ENCODE data around the gene TTC17. TPM values are rescaled to one million over a fixed set of nuclear protein-coding genes. Genes with fewer than 3 reads are reported as not detected.
"Not testable (repeated sequence)": the region's sequence is repeated elsewhere in the genome, so short reads cannot be mapped to it uniquely, and the experiment has no call there.

Gene TTC17
- total RNA-seq, 1 donor from 2014 or later = 90.1 TPM

- DNase-seq (ENCODE audit: extremely low read depth, low read depth, low spot score) = no peak
Measured at GRCh38 chr11:43440486-43440885, 81.8 kb downstream of the TTC17 start.

DNA sequence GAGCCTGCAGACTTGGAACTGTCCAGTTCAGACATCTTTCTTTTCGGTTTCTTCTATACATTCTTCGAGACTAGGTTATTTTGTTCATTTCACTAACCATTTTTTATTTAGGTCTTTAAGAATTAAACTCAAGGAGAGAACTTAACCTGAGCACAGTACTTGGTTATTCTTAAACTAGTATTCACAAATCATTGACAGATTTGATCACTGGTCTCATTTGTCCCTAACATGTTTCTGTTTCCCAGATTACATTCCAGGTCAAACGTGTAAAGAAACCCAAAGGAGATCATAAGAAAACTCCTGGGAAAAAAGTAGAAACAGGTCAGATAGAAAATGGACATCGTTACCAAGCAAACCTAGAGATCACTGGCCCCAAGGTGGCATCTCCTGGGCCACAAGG, 85.1 kb downstream of the TTC17 start:
- DNase-seq (ENCODE audit: extremely low read depth, low read depth, low spot score) = no peak

DNA sequence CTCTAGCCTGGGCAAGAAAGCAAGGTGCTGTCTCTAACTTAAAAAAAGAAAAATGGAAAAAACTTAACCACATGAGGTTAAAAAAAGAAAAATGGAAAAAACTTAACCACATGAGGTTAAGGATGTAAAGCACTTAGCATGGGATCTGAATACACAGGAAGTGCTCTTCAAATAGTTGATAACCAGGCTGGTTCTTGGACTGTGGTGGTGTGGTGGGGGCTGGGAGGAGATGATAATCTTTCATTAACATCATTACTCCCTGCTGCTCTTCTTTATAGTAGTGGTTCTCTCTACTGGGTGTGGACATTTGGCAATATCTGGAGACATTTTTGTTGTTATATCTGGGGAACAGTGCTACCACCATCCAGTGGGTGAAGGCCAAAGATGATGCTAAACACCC, 88.4 kb downstream of the TTC17 start:
- DNase-seq (ENCODE audit: extremely low read depth, low read depth, low spot score) = no peak

- DNase-seq (ENCODE audit: extremely low read depth, low read depth, low spot score) = no peak
Measured at GRCh38 chr11:43458486-43458885, 99.8 kb downstream of the TTC17 start.

DNA sequence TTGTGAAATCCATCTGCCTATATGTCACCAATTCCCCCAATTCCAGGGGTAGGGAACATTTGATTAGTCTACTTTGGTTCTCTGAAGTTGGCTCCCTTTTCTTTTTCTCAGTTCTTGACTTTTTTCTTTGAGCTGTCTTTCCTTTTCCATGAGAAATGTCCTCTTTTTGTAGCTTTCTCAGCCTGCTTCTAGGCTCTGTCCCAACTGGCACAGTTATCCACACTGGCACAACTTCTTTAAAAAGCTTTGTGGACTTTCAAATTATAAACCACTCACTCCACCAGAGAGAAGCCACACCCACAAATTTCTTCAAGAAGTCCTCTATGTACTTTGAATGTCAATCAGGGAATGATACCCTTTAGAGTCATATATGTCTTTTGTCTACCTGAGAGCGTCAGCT, 100.5 kb downstream of the TTC17 start:
- no peak for DNase-seq (ENCODE audit: extremely low read depth, low read depth, low spot score)

DNA sequence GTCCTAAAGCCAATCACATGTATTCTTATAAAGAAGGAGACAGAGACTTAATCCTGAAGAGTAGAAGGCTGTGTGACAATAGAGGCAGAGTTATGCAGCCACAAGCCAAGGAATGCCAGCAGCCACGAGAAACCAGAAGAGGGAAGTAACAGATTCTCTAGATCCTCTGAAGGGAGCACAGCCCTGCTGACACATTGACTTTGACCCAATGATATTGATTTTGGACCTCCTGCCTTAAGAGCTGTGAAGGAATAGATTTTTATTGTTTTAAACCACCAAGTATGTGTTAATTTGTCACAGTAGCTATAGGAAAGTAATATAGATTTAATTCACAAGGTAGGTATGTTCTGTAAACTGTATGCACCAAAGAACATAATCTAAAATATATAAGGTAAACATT, 103.6 kb downstream of the TTC17 start:
- no peak for DNase-seq (ENCODE audit: extremely low read depth, low read depth, low spot score)

DNA sequence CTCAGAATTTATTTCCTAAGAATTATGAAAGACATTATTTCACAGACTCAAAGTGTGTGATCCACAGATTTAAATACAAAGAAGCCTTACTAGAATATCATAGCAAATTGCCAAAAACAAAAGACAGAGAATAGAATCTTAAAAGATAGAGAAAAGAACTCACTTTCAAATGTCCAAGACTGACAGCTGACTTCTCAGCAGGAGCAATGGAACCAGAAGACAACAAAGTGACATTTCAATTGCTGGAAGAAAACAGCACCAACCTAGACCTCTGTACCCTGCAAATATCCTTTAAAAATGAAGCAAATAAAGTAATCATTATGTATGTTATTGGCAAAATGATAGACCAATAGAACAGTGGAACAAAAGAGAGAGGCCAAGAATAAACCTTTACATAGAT, 109.2 kb downstream of the TTC17 start:
- no peak for DNase-seq (ENCODE audit: extremely low read depth, low read depth, low spot score)

- DNase-seq (ENCODE audit: extremely low read depth, low read depth, low spot score) = not testable (repeated sequence)
Measured at GRCh38 chr11:43477491-43477890, 118.8 kb downstream of the TTC17 start.

DNA sequence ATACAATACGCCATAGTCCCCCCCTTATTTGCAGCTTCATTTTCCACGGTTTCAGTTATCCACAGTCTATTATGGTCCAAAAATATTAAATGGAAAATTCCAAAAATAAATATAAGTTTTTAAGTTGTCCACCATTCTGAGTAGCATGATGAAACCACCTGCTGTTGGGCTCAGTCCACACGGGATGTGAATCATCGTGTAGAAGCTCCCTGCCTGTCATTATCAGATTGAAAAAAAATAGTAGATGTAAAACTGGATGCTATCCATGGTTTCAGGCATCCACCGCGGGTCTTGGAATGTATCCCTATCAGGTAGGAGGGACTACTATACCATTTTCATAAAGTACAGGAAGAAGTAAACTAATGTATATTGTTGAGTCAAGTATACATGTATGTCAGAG, 127.4 kb downstream of the TTC17 start:
- DNase-seq (ENCODE audit: extremely low read depth, low read depth, low spot score) = no peak

DNA sequence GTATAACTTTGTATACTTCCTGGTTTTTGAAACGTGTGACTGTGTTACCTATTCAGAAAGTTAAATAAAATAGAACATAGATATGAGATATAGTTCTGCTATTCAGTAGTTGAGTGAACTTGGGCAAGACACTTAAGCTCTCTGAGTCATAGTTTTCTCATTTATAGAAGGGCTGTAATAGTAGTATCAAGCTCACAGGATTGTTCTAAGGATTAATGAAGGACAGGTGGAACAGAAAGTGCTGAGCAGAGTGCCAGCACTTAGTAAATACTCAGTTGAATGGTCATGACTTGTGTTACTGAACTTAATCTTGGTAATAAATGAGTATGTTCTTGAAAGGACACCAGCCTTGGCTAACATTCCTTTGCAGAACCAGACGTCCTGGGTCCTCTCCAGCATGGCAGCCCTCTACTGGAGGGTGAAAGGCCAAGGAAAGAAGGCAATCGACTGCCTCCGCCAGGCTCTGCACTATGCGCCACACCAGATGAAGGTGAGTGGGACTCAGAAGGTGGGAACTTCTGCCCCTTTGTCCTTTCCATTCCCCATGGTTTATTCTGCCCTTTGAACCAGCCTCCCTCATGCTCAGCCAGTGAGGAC, 131.2 kb downstream of the TTC17 start:
- DNase-seq (ENCODE audit: extremely low read depth, low read depth, low spot score) = no peak

- no peak for DNase-seq (ENCODE audit: extremely low read depth, low read depth, low spot score)
Measured at GRCh38 chr11:43492701-43493100, 134.0 kb downstream of the TTC17 start.

DNA sequence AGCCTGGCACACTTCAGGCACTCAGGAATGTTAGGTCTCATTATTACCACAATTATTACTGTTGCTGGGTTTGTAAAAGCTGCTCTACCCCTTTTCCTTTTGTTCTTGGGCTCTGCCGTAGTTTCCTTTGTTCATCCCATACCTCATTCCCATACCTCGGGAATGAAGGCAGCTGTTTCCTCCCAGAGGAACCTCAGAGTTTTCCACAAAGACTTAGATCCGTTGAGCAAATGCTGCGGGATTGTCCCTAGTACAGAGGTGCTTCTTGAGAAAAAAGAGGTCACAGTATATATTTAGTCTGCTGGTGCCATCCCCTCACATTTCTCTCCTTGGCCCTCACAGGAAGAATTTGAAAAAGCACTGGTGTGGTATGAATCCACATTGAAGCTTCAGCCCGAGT, 134.7 kb downstream of the TTC17 start:
- DNase-seq (ENCODE audit: extremely low read depth, low read depth, low spot score) = peak; percentile 9

DNA sequence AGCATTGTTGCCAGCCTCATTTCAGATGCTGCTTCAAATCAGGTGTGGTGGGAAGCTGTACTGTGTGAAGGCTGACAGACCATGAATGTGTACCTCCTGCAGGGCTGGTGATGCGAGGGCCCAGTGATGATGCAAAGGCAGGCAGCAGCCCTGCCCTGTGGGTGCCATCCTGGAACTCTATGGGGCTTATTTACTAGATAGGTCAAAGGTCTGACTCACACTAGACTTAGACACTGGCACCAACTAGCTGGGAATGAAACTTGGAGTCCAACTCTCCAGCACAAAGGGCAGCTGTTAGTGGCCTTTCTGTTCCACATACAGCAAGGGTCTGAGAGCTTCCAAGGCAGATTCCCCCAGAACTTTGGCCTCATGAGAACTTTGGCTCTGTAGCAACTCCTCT, 138.4 kb downstream of the TTC17 start:
- DNase-seq (ENCODE audit: extremely low read depth, low read depth, low spot score) = no peak

GRCh38 chr11:43498561-43498960, 139.8 kb downstream of the TTC17 start:
- no peak for DNase-seq (ENCODE audit: extremely low read depth, low read depth, low spot score)

DNA sequence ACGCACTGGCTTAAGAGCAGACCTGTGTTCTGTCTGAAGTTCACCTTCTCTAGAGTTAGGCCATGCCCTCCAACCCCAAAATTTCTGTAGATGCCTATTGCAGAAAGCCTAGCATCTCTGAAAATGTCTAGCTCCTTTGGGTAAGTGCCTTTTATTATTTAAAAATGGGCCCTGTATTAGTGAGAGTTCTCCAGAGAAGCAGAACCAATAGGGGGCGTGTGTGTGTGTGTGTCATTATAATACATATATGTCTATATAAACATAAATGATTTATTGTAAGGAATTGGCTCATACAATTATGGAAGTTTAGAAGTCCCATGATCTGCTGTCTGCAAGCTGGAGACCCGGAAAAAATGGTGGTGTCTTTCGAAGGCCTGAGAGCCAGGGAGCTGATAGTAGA, 144.7 kb downstream of the TTC17 start:
- no peak for DNase-seq (ENCODE audit: extremely low read depth, low read depth, low spot score)

GRCh38 chr11:43504316-43504950, 145.7 kb downstream of the TTC17 start:
- no peak for DNase-seq (ENCODE audit: extremely low read depth, low read depth, low spot score)

- no peak for DNase-seq (ENCODE audit: extremely low read depth, low read depth, low spot score)
Measured at GRCh38 chr11:43505171-43505570, 146.5 kb downstream of the TTC17 start.

GRCh38 chr11:43507171-43507570, 148.5 kb downstream of the TTC17 start:
- no peak for DNase-seq (ENCODE audit: extremely low read depth, low read depth, low spot score)

DNA sequence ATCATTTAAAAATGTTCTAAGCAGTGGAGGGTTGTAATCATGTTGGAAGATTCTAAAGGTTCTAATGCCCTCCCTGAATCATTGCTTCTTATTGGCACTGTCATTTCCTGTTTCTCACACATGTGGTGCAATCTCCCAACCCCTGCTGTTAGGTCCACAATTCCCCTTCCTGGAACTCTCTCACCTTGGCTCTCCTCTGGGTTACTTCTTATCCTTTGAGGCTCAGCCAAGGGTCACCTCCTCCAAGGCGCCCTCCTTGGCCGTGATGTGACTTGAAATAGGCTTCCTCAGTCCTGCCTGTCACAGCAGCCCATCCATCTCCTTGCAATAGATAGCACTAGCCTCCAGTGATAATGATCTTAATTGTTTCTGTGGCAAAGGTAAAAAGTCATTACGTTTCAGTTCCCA, 149.8 kb downstream of the TTC17 start:
- DNase-seq (ENCODE audit: extremely low read depth, low read depth, low spot score) = no peak

DNA sequence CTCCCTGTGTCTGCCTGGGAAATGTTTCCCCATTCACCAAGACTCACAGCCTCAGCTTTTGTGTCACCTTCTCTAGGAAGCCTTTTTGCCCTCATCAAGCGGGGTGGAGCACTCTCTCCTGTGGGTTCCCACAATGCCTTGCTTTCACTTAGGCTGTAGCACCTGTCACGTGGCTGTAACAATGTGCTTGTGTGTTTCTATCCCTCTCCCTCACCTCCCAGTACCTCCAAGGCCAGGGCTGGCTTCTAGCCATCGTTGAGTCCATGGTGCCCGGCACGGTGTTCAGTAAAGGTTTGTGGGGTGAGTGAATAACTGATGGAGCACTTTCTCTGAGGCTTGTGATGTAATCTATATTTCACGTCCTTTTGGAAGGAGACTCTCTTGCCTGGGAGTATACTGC, 153.2 kb downstream of the TTC17 start:
- no peak for DNase-seq (ENCODE audit: extremely low read depth, low read depth, low spot score)

DNA sequence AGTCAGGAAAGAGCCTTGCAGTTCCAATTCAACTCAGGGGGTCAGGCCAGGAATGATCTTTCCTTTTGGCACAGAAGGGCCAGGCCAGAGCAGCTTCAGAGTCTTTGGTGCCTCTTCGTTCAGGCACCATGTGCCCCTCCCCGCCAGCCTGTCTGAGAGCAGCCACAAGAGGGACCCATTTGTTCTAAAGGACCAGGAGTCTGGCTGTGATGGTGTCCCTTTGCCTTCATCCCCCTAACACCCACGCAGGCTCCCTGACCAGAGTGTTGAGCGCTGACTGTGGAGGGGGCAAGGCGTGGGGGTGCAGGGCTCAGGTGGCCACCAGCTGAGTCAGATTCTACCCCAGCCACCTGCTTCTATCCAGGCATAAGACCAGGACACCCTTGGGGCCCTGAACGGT, 156.4 kb downstream of the TTC17 start:
- DNase-seq (ENCODE audit: extremely low read depth, low read depth, low spot score) = no peak

DNA sequence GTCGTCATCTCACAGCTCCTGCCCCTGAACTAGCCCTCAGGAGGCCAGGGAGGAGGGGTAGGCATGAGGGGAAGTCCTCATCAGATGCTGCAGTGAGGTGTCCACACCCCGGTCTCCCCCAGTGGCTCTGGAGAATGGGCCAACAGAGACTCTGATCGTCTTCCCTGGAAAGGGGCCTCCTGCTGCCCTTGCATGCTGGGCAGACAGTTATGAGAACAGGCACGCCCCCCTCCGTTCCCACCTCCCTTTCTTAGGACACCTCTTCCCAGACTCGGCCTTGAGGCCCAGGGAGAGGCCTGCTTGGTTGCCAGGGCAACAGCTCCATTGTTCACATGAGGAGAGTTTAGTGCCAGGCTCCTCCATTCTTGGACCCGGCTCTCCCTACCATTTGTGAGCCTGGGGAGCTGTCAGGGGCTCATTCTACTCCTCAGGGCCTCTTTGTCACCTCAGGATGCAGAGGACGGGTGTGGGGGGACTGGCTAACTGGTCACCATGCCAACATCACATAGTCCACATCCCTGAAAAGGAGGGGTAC, 157.7 kb downstream of the TTC17 start:
- no peak for DNase-seq (ENCODE audit: extremely low read depth, low read depth, low spot score)

GRCh38 chr11:43517518-43517917, 158.8 kb downstream of the TTC17 start:
- DNase-seq (ENCODE audit: extremely low read depth, low read depth, low spot score) = no peak

All from glomerular endothelial cell (primary cell).